ENCODE data around the gene JAG1.

Gene JAG1

GRCh38 chr20:10696650-10697049 lies 22.9 kb upstream of the JAG1 start:
- peak; percentile 67 for DNase-seq

- DNase-seq = no peak
These were observed 15.6 kb upstream of the JAG1 start for GRCh38 chr20:10689385-10689784.

GRCh38 chr20:10687895-10688294 lies 14.1 kb upstream of the JAG1 start:
- DNase-seq = no peak

GRCh38 chr20:10686356-10687133 lies 12.7 kb upstream of the JAG1 start:
- no peak for DNase-seq

- no peak for DNase-seq
These were observed 9.7 kb upstream of the JAG1 start for GRCh38 chr20:10683537-10683936.

- no peak for DNase-seq
These were observed 9.1 kb upstream of the JAG1 start for GRCh38 chr20:10682939-10683338.

GRCh38 chr20:10681494-10681893 lies 7.7 kb upstream of the JAG1 start:
- no peak for DNase-seq

GRCh38 chr20:10680571-10680970 lies 6.8 kb upstream of the JAG1 start:
- DNase-seq = no peak

- DNase-seq = no peak
These were observed 5.5 kb upstream of the JAG1 start for GRCh38 chr20:10679269-10679668.

- no peak for DNase-seq
These were observed 2.7 kb upstream of the JAG1 start for GRCh38 chr20:10676518-10676917.

- DNase-seq = no peak
These were observed 1.6 kb upstream of the JAG1 start for GRCh38 chr20:10675450-10675848.

GRCh38 chr20:10674684-10675449 lies 1.1 kb upstream of the JAG1 start:
- DNase-seq = peak; percentile 88

- DNase-seq = peak; percentile 81
These were observed 490 bp downstream of the JAG1 start for GRCh38 chr20:10673176-10673841.

- peak; percentile 88 for DNase-seq
These were observed 1.1 kb downstream of the JAG1 start for GRCh38 chr20:10672624-10673127.

GRCh38 chr20:10671919-10672623 lies 1.7 kb downstream of the JAG1 start:
- peak; percentile 65 for DNase-seq

GRCh38 chr20:10671221-10671918 lies 2.4 kb downstream of the JAG1 start:
- peak; percentile 40 for DNase-seq

- DNase-seq = no peak
These were observed 3.1 kb downstream of the JAG1 start for GRCh38 chr20:10670501-10671220.

GRCh38 chr20:10669843-10670446 lies 3.9 kb downstream of the JAG1 start:
- no peak for DNase-seq

GRCh38 chr20:10668677-10669368 lies 5.0 kb downstream of the JAG1 start:
- no peak for DNase-seq

- no peak for DNase-seq
These were observed 6.1 kb downstream of the JAG1 start for GRCh38 chr20:10667560-10668167.

Measured in DMS53 (cell line).